GM12892 (cell line): Measurements from ENCODE around the gene ARHGAP22.

Source experiments
- POLR2A ChIP-seq: IDR thresholded peaks from 2 replicates; pipeline ENCODE4 v1.6.1; 2011; ENCODE audit warnings: low read depth, low read length, control low read depth
- POLR2AphosphoS5 ChIP-seq: IDR thresholded peaks from 2 replicates; pipeline ENCODE4 v1.6.1; 2011; ENCODE audit warnings: low read depth, low read length, control low read depth
- TAF1 ChIP-seq: IDR thresholded peaks from 2 replicates; pipeline ENCODE4 v1.6.1; 2011; ENCODE audit warnings: low read depth, mild to moderate bottlenecking, control low read depth, low read length, borderline replicate concordance

- TF ChIP-seq TAF1 (no peak), POLR2AphosphoS5 (no peak), POLR2A (no peak)
Observed at GRCh38 chr10:48531486-48531885, 73.4 kb downstream of the ARHGAP22 start.
